Dermis blood vessel endothelial cell (primary cell): ENCODE results near the gene KAZN. TPM values are rescaled to one million over a fixed set of nuclear protein-coding genes. Genes with fewer than 3 reads are reported as not detected.
A peak's percentile ranks its signal among the peaks of the same experiment; 100 is the strongest.

Source experiments
- DNase-seq: peaks from one replicate; pipeline ENCODE4 v3.0.0; 2010
- total RNA-seq: library from RNA; depleted of rRNA; stranded (reverse); fragments of >200 nt; gene quantifications from 2 replicates; pipeline ENCODE4 v1.2.3, GENCODE V29; 2014

The KAZN gene
- total RNA-seq, 1 donor from 2014 or later: 1.9 TPM

- DNase-seq: no peak
These were observed 179.3 kb downstream of the KAZN start for GRCh38 chr1:14777516-14778506.

GRCh38 chr1:14778541-14778897 is 180.0 kb downstream of the KAZN start:
- DNase-seq: no peak

GRCh38 chr1:14778898-14779865 is 180.7 kb downstream of the KAZN start:
- peak; percentile 28 for DNase-seq

GRCh38 chr1:14780271-14780670 is 181.8 kb downstream of the KAZN start:
- DNase-seq: no peak

- DNase-seq: no peak
These were observed 183.3 kb downstream of the KAZN start for GRCh38 chr1:14781811-14782210.

- DNase-seq: no peak
These were observed 184.5 kb downstream of the KAZN start for GRCh38 chr1:14782741-14783591.

- no peak for DNase-seq
These were observed 185.1 kb downstream of the KAZN start for GRCh38 chr1:14783592-14783886.

- DNase-seq: no peak
These were observed 186.6 kb downstream of the KAZN start for GRCh38 chr1:14784790-14785773.

- DNase-seq: no peak
These were observed 187.7 kb downstream of the KAZN start for GRCh38 chr1:14786109-14786675.

- DNase-seq: no peak
These were observed 188.2 kb downstream of the KAZN start for GRCh38 chr1:14786681-14787080.

GRCh38 chr1:14787604-14788003 is 189.1 kb downstream of the KAZN start:
- no peak for DNase-seq

- no peak for DNase-seq
These were observed 189.6 kb downstream of the KAZN start for GRCh38 chr1:14788080-14788479.

- DNase-seq: no peak
These were observed 192.5 kb downstream of the KAZN start for GRCh38 chr1:14790982-14791381.

- DNase-seq: no peak
These were observed 193.2 kb downstream of the KAZN start for GRCh38 chr1:14791654-14792053.

GRCh38 chr1:14794136-14794768 is 195.8 kb downstream of the KAZN start:
- no peak for DNase-seq

- no peak for DNase-seq
These were observed 196.4 kb downstream of the KAZN start for GRCh38 chr1:14794906-14795305.

- DNase-seq: no peak
These were observed 197.1 kb downstream of the KAZN start for GRCh38 chr1:14795589-14795988.

- DNase-seq: no peak
These were observed 201.5 kb downstream of the KAZN start for GRCh38 chr1:14800014-14800413.

GRCh38 chr1:14800500-14801076 is 202.1 kb downstream of the KAZN start:
- no peak for DNase-seq
